GM19463 (cell line): Measurements from ENCODE around the gene CPM.
"Not testable (repeated sequence)": the region's sequence is repeated elsewhere in the genome, so short reads cannot be mapped to it uniquely, and the experiment has no call there.

ENCODE experiments used
- ATAC-seq: cut with Tn5 transposase; IDR thresholded peaks from one replicate; pipeline ENCODE4 v1.9.1; 2021; ENCODE audit warnings: mild to moderate bottlenecking, moderate library complexity; ENCODE audit not compliant: unreplicated experiment

Gene CPM

GRCh38 chr12:68832504-68832867 is 100.5 kb downstream of the CPM start:
- ATAC-seq = no peak

GRCh38 chr12:68831751-68832503 is 101.0 kb downstream of the CPM start:
- no peak for ATAC-seq

- no peak for ATAC-seq
These were observed 101.7 kb downstream of the CPM start for GRCh38 chr12:68831272-68831671.

GRCh38 chr12:68828672-68829068 is 104.3 kb downstream of the CPM start:
- no peak for ATAC-seq

GRCh38 chr12:68827895-68828671 is 104.9 kb downstream of the CPM start:
- no peak for ATAC-seq

GRCh38 chr12:68825569-68826217 is 107.3 kb downstream of the CPM start:
- ATAC-seq = no peak

GRCh38 chr12:68824597-68825250 is 108.2 kb downstream of the CPM start:
- no peak for ATAC-seq

GRCh38 chr12:68824131-68824530 is 108.8 kb downstream of the CPM start:
- ATAC-seq = no peak

GRCh38 chr12:68823696-68824095 is 109.3 kb downstream of the CPM start:
- ATAC-seq = no peak

- no peak for ATAC-seq
These were observed 111.4 kb downstream of the CPM start for GRCh38 chr12:68821357-68822188.

GRCh38 chr12:68819481-68819880 is 113.5 kb downstream of the CPM start:
- ATAC-seq = not testable (repeated sequence)

- no peak for ATAC-seq
These were observed 116.8 kb downstream of the CPM start for GRCh38 chr12:68815928-68816800.

GRCh38 chr12:68815232-68815927 is 117.6 kb downstream of the CPM start:
- ATAC-seq = no peak

GRCh38 chr12:68814490-68815231 is 118.3 kb downstream of the CPM start:
- ATAC-seq = no peak

GRCh38 chr12:68813242-68813593 is 119.8 kb downstream of the CPM start:
- no peak for ATAC-seq

GRCh38 chr12:68812553-68813241 is 120.3 kb downstream of the CPM start:
- ATAC-seq = no peak

- ATAC-seq = not testable (repeated sequence)
These were observed 121.4 kb downstream of the CPM start for GRCh38 chr12:68811573-68811972.

- ATAC-seq = not testable (repeated sequence)
These were observed 123.0 kb downstream of the CPM start for GRCh38 chr12:68810027-68810389.
